Keratinocyte (primary cell): Measurements from ENCODE around the gene RAPGEF4. TPM values are rescaled to one million over a fixed set of nuclear protein-coding genes. Genes with fewer than 3 reads are reported as not detected.

Experiments
- DNase-seq: peaks from one replicate; pipeline ENCODE4 v3.0.0-alpha.2; 2011; ENCODE audit warnings: low read depth, missing footprints, low spot score
- FAIRE-seq: peaks from 2 replicates; lab custom pipeline; 2011; peaks lifted over from hg19 to GRCh38; lab: Jason Lieb, UNC
- H2AFZ ChIP-seq: 2 replicates; pipeline ENCODE4 v1.6.0; 2012; ENCODE audit warnings: low read length, control low read depth, inconsistent platforms; ENCODE audit not compliant: control insufficient read depth
- H3K27ac ChIP-seq: 2 replicates; pipeline ENCODE4 v1.5.1; 2011; ENCODE audit warnings: low read length; ENCODE audit not compliant: control insufficient read depth, insufficient read depth
- H3K27me3 ChIP-seq: 3 replicates; pipeline ENCODE4 v1.6.0; 2011; ENCODE audit warnings: low read length; ENCODE audit not compliant: control insufficient read depth, insufficient read depth; ENCODE audit errors: extremely low read depth
- H3K36me3 ChIP-seq, 2 experiments: 2 replicates in 1 of 2; 3 replicates in 1 of 2; pipeline ENCODE4 v1.5.1; 2011; ENCODE audit warnings: low read length in 2 of 2, mild to moderate bottlenecking in 1 of 2; ENCODE audit not compliant: control insufficient read depth in 2 of 2, insufficient read depth in 2 of 2; ENCODE audit errors: extremely low read depth in 1 of 2
- H3K4me1 ChIP-seq: 3 replicates; pipeline ENCODE4 v1.5.1; 2011; ENCODE audit warnings: low read length; ENCODE audit not compliant: control insufficient read depth, insufficient read depth; ENCODE audit errors: extremely low read depth
- H3K4me2 ChIP-seq: 3 replicates; pipeline ENCODE4 v1.6.0; 2011; ENCODE audit warnings: low read depth, low read length; ENCODE audit not compliant: control insufficient read depth, insufficient read depth; ENCODE audit errors: extremely low read depth
- H3K4me3 ChIP-seq, 3 experiments: fragments of 200-600 bp in 1 of 3; sonication (generic) in 1 of 3; 2 replicates in 2 of 3; 3 replicates in 1 of 3; pipeline ENCODE4 v1.5.1; 2011 to 2016; ENCODE audit warnings: low read length in 3 of 3, mild to moderate bottlenecking in 3 of 3, control low read depth in 2 of 3, inconsistent platforms in 1 of 3, low read depth in 1 of 3, mixed read lengths in 1 of 3, mixed run types in 1 of 3, moderate library complexity in 1 of 3; ENCODE audit not compliant: control insufficient read depth in 2 of 3, insufficient read depth in 2 of 3; ENCODE audit errors: extremely low read depth in 1 of 3
- H3K79me2 ChIP-seq: 2 replicates; pipeline ENCODE4 v1.6.0; 2012; ENCODE audit warnings: low read length; ENCODE audit not compliant: control insufficient read depth, insufficient read depth
- H3K9ac ChIP-seq: 3 replicates; pipeline ENCODE4 v1.6.0; 2011; ENCODE audit warnings: low read length; ENCODE audit not compliant: control insufficient read depth, insufficient read depth; ENCODE audit errors: extremely low read depth
- H3K9me1 ChIP-seq: 3 replicates; pipeline ENCODE4 v1.6.0; 2011; ENCODE audit warnings: low read length; ENCODE audit not compliant: control insufficient read depth, insufficient read depth; ENCODE audit errors: extremely low read depth
- H3K9me3 ChIP-seq: 2 replicates; pipeline ENCODE4 v1.5.1; 2012; ENCODE audit warnings: low read depth, low read length; ENCODE audit not compliant: control insufficient read depth
- H4K20me1 ChIP-seq: 3 replicates; pipeline ENCODE4 v1.6.0; 2011; ENCODE audit warnings: low read length; ENCODE audit not compliant: control insufficient read depth, insufficient read depth; ENCODE audit errors: extremely low read depth
- EZH2 ChIP-seq: IDR thresholded peaks from one replicate; pipeline ENCODE4 v1.6.1; 2012; ENCODE audit warnings: inconsistent platforms, mild to moderate bottlenecking, low read length, moderate library complexity
- dilution Hi-C: fragments of 300-500 bp; cut with MboI; formaldehyde crosslinking; loops from one replicate; pipeline ENCODE4 v1.7.0; 2020; ENCODE audit warnings: low sequenced_read_pairs; ENCODE audit not compliant: extremely low pct_ligation_motif_present
- polyA plus RNA-seq, 5 experiments: library from polyadenylated mRNA; depleted of rRNA in 3 of 5; stranded (reverse) in 3 of 5; stranded (forward) in 1 of 5; unstranded in 1 of 5; fragments of >200 nt; gene quantifications; 1 replicate in 1 of 5; 2 replicates in 3 of 5; 3 replicates in 1 of 5; pipeline versions ENCODE4 v1.2.1 to v1.2.3, GENCODE V29; 2011 to 2012; ENCODE audit warnings: missing spikeins in 2 of 5, low read depth in 1 of 5, low replicate concordance in 1 of 5
- TF ChIP-seq, protein P1 (sequence below), 3 experiments: IDR thresholded peaks in 1 of 3; conservative IDR thresholded peaks in 1 of 3; optimal IDR thresholded peaks in 1 of 3; 2 replicates in 2 of 3; 3 replicates in 1 of 3; pipeline versions ENCODE3 to v1.5.1; 2011; ENCODE audit warnings: low read length in 3 of 3, mild to moderate bottlenecking in 3 of 3, moderate library complexity in 2 of 3, control low read depth in 1 of 3, inconsistent platforms in 1 of 3; ENCODE audit not compliant: insufficient read depth in 2 of 3; ENCODE audit errors: extremely low read depth in 1 of 3

The RAPGEF4 gene
- polyA plus RNA-seq, 1 donor (not counting 4 experiments of a cell fraction or from before 2014, with no cell fraction given), result 1.6 TPM

DNA sequence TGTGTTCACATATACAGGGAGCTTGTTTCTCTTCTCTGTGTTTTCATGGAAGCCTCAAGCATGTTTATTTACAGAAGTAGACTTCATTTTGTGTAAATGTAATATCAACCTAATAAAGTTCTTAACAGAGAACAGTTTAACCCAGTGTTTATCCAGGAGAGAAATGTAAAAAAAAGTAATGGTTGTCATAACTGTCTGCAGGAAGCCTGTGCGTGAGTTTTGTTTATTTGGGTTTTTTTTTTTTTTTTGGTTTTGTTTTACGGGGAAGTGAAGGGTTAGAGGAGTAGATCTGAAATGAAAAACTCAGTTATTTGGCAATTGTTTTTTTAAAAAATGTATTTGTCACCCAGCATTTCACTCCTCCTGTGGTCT, 124.7 kb downstream of the RAPGEF4 start:
- peak overlapping the region; percentile 94 for H3K27ac ChIP-seq
- H4K20me1 ChIP-seq, result no peaks in the 10 kb centered on the region
- H3K79me2 ChIP-seq, result no peaks in the 10 kb centered on the region
- FAIRE-seq (no peak), DNase-seq (no peak)
- no peaks in the 10 kb centered on the region for H3K9me3 ChIP-seq
- H3K4me2 ChIP-seq, result peak overlapping the region; percentile 67
- no peaks in the 10 kb centered on the region for H3K36me3 ChIP-seq
- dilution Hi-C loops, result no loop called here
- H3K9ac ChIP-seq, result peak overlapping the region; percentile 7
- no peaks in the 10 kb centered on the region for H3K9me1 ChIP-seq
- peaks cover 36% of the 10 kb centered on the region for H3K4me1 ChIP-seq
- peak overlapping the region; percentile 75 for H2AFZ ChIP-seq
- H3K27me3 ChIP-seq, result no peaks in the 10 kb centered on the region
- TF ChIP-seq, protein P1, sequence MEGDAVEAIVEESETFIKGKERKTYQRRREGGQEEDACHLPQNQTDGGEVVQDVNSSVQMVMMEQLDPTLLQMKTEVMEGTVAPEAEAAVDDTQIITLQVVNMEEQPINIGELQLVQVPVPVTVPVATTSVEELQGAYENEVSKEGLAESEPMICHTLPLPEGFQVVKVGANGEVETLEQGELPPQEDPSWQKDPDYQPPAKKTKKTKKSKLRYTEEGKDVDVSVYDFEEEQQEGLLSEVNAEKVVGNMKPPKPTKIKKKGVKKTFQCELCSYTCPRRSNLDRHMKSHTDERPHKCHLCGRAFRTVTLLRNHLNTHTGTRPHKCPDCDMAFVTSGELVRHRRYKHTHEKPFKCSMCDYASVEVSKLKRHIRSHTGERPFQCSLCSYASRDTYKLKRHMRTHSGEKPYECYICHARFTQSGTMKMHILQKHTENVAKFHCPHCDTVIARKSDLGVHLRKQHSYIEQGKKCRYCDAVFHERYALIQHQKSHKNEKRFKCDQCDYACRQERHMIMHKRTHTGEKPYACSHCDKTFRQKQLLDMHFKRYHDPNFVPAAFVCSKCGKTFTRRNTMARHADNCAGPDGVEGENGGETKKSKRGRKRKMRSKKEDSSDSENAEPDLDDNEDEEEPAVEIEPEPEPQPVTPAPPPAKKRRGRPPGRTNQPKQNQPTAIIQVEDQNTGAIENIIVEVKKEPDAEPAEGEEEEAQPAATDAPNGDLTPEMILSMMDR (optimal IDR thresholded peaks at IDR 0.05 in 1 of 3, IDR thresholded peaks at IDR 0.05 in 1 of 3, conservative IDR thresholded peaks at IDR 0.05 in 1 of 3; ENCODE audit: extremely low read depth in 1 of 3, insufficient read depth in 2 of 3, low read length in 3 of 3), result no peak
- H3K4me3 ChIP-seq, result peak overlapping the region in 2 of 3 experiments; percentile 4 to 45

DNA sequence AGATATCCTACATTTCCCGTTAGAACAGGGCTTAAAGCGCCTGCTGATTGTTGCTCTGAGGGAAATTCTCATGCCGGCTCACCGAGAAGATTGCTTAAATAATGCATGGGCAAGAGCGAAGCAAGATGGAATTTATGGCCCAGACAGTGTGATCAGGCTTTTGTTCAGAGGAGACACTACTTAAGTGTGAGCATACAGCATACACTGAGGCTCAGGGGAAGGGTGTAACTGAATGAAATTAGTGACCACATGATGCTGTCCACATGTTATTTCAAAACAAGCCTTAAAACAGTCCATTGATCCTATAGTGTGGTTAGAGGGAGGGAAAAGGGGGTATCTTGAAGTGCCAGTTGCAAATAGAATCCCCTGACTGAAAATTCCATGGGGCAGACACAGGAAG, 125.5 kb downstream of the RAPGEF4 start:
- no peaks in the 10 kb centered on the region for H3K79me2 ChIP-seq
- dilution Hi-C loops, result no loop called here
- H3K4me2 ChIP-seq, result peak overlapping the region; percentile 67
- DNase-seq (no peak), FAIRE-seq (peak; percentile 56)
- no peak overlapping the region for H3K27ac ChIP-seq
- no peaks in the 10 kb centered on the region for H3K36me3 ChIP-seq
- no peaks in the 10 kb centered on the region for H3K9me1 ChIP-seq
- H3K4me1 ChIP-seq, result peaks cover 36% of the 10 kb centered on the region
- no peaks in the 10 kb centered on the region for H3K27me3 ChIP-seq
- peak overlapping the region; percentile 35 for H2AFZ ChIP-seq
- no peaks in the 10 kb centered on the region for H4K20me1 ChIP-seq
- H3K9ac ChIP-seq, result no peak overlapping the region
- no peak overlapping the region for H3K4me3 ChIP-seq
- TF ChIP-seq EZH2, result no peak
- TF ChIP-seq, protein P1 (optimal IDR thresholded peaks at IDR 0.05 in 1 of 3, IDR thresholded peaks at IDR 0.05 in 1 of 3, conservative IDR thresholded peaks at IDR 0.05 in 1 of 3; ENCODE audit: extremely low read depth in 1 of 3, insufficient read depth in 2 of 3, low read length in 3 of 3), result no peak
- H3K9me3 ChIP-seq, result no peaks in the 10 kb centered on the region
